Activated naive CD4-positive, alpha-beta T cell treated with anti-CD3 and anti-CD28 coated beads, Interleukin-2, amount 50 U/mL, for 72 hours (primary cell): Measurements from ENCODE around the gene DIS3L2. TPM values are rescaled to one million over a fixed set of nuclear protein-coding genes. Genes with fewer than 3 reads are reported as not detected.
"Not testable (repeated sequence)": the region's sequence is repeated elsewhere in the genome, so short reads cannot be mapped to it uniquely, and the experiment has no call there.

Experiments
- ATAC-seq, 2 donors: fragments of 150-1000 bp; cut with Tn5 transposase; 2 replicates each; pipeline ENCODE4 v1.10.0; 2021; ENCODE audit warnings: mild to moderate bottlenecking in 2 of 2, moderate library complexity in 2 of 2
- DNase-seq, 2 donors: peaks; one replicate each; pipeline ENCODE4 v3.0.0; 2021 to 2022; ENCODE audit warnings: low spot score in 2 of 2
- H3K27ac Mint-ChIP-seq, 2 donors: one replicate each; pipeline ENCODE4 v1.8.0; 2022; ENCODE audit warnings: mild to moderate bottlenecking in 2 of 2, mixed read lengths in 2 of 2
- H3K36me3 Mint-ChIP-seq, 2 donors: one replicate each; pipeline ENCODE4 v1.8.0; 2022; ENCODE audit warnings: mixed read lengths in 2 of 2
- H3K9me3 Mint-ChIP-seq, 2 donors: one replicate each; pipeline ENCODE4 v1.8.0; 2022; ENCODE audit warnings: mixed read lengths in 2 of 2
- total RNA-seq, 2 donors: library from RNA; stranded (reverse); gene quantifications; one replicate each; pipeline ENCODE4 v1.2.3, GENCODE V29; 2022

The DIS3L2 gene
- total RNA-seq, 2 donors from 2014 or later: 19.9 to 44.0 TPM

GRCh38 chr2:232138441-232138840 is 176.9 kb downstream of the DIS3L2 start:
- no peak overlapping the region for H3K27ac Mint-ChIP-seq
- no peaks in the 10 kb centered on the region for H3K9me3 Mint-ChIP-seq
- DNase-seq (no peak), ATAC-seq (no peak)
- no peaks in the 10 kb centered on the region for H3K36me3 Mint-ChIP-seq

- Mint-ChIP-seq H3K36me3 (no peaks in the 10 kb centered on the region), H3K27ac (no peak overlapping the region), H3K9me3 (no peaks in the 10 kb centered on the region)
- ATAC-seq (peak; percentile 40 to 59), DNase-seq (no peak)
Observed at GRCh38 chr2:232139171-232139594, 177.7 kb downstream of the DIS3L2 start.

- no peak for ATAC-seq
- Mint-ChIP-seq H3K36me3 (no peaks in the 10 kb centered on the region), H3K9me3 (no peaks in the 10 kb centered on the region), H3K27ac (no peak overlapping the region)
- DNase-seq: no peak
Observed at GRCh38 chr2:232139786-232140562, 178.5 kb downstream of the DIS3L2 start.

GRCh38 chr2:232141591-232141990 is 180.1 kb downstream of the DIS3L2 start:
- Mint-ChIP-seq H3K9me3 (no peaks in the 10 kb centered on the region), H3K36me3 (no peaks in the 10 kb centered on the region), H3K27ac (no peak overlapping the region)
- DNase-seq (no peak), ATAC-seq (no peak)

GRCh38 chr2:232142049-232142448 is 180.5 kb downstream of the DIS3L2 start:
- DNase-seq: peak in 1 of 2 donors; percentile 21
- peak; percentile 55 to 68 for ATAC-seq
- H3K9me3 Mint-ChIP-seq: no peaks in the 10 kb centered on the region
- H3K27ac Mint-ChIP-seq: no peak overlapping the region
- no peaks in the 10 kb centered on the region for H3K36me3 Mint-ChIP-seq

- DNase-seq (no peak), ATAC-seq (peak in 1 of 2 donors; percentile 13)
- Mint-ChIP-seq H3K9me3 (no peaks in the 10 kb centered on the region), H3K27ac (no peak overlapping the region), H3K36me3 (peaks cover 0 to 4% of the 10 kb centered on the region in 2 donors)
Observed at GRCh38 chr2:232142502-232142901, 181.0 kb downstream of the DIS3L2 start.

- Mint-ChIP-seq H3K36me3 (peaks cover 0 to 4% of the 10 kb centered on the region in 2 donors), H3K9me3 (no peaks in the 10 kb centered on the region), H3K27ac (peak overlapping the region in 1 of 2 donors; percentile 84)
- ATAC-seq (no peak), DNase-seq (no peak)
Observed at GRCh38 chr2:232146294-232146693, 184.8 kb downstream of the DIS3L2 start.

GRCh38 chr2:232147440-232148077 is 186.0 kb downstream of the DIS3L2 start:
- Mint-ChIP-seq H3K27ac (peak overlapping the region in 1 of 2 donors; percentile 75), H3K36me3 (peaks cover 0 to 4% of the 10 kb centered on the region in 2 donors), H3K9me3 (no peaks in the 10 kb centered on the region)
- DNase-seq: no peak
- ATAC-seq: no peak

GRCh38 chr2:232162187-232162586 is 200.7 kb downstream of the DIS3L2 start:
- Mint-ChIP-seq H3K36me3 (peaks cover 6 to 10% of the 10 kb centered on the region in 2 donors), H3K27ac (peak overlapping the region in 1 of 2 donors; percentile 57)
- no peak for DNase-seq

GRCh38 chr2:232170396-232170795 is 208.9 kb downstream of the DIS3L2 start:
- ATAC-seq: no peak
- H3K9me3 Mint-ChIP-seq: no peaks in the 10 kb centered on the region
- peaks cover 5 to 11% of the 10 kb centered on the region in 2 donors for H3K36me3 Mint-ChIP-seq
- no peak for DNase-seq
- H3K27ac Mint-ChIP-seq: no peak overlapping the region

More at GRCh38 chr2:232162187-232162586, 200.7 kb downstream of the DIS3L2 start:
- H3K9me3 Mint-ChIP-seq: no peaks in the 10 kb centered on the region
- no peak for ATAC-seq

- ATAC-seq (no peak), DNase-seq (no peak)
- peaks cover 11 to 17% of the 10 kb centered on the region in 2 donors for H3K36me3 Mint-ChIP-seq
- H3K27ac Mint-ChIP-seq: no peak overlapping the region
- peaks cover 0 to 4% of the 10 kb centered on the region in 2 donors for H3K9me3 Mint-ChIP-seq
Observed at GRCh38 chr2:232174662-232175061, 213.1 kb downstream of the DIS3L2 start.

GRCh38 chr2:232176587-232176986 is 215.1 kb downstream of the DIS3L2 start:
- not testable (repeated sequence) for H3K9me3 Mint-ChIP-seq, DNase-seq, ATAC-seq
- peaks cover 11 to 17% of the 10 kb centered on the region in 2 donors for H3K36me3 Mint-ChIP-seq
- peak overlapping the region in 1 of 2 donors; percentile 63 for H3K27ac Mint-ChIP-seq

- ATAC-seq (no peak), DNase-seq (no peak)
- Mint-ChIP-seq H3K36me3 (peaks cover 5 to 9% of the 10 kb centered on the region in 2 donors), H3K27ac (no peak overlapping the region), H3K9me3 (no peaks in the 10 kb centered on the region)
Observed at GRCh38 chr2:232183279-232183678, 221.8 kb downstream of the DIS3L2 start.

GRCh38 chr2:232184346-232184745 is 222.8 kb downstream of the DIS3L2 start:
- H3K36me3 Mint-ChIP-seq: peaks cover 5 to 9% of the 10 kb centered on the region in 2 donors
- H3K9me3 Mint-ChIP-seq: no peaks in the 10 kb centered on the region
- no peak for ATAC-seq
- no peak for DNase-seq
- H3K27ac Mint-ChIP-seq: no peak overlapping the region

- no peak for ATAC-seq
- DNase-seq: no peak
- Mint-ChIP-seq H3K36me3 (peaks cover 18 to 22% of the 10 kb centered on the region in 2 donors), H3K9me3 (peaks cover 5 to 9% of the 10 kb centered on the region in 2 donors), H3K27ac (no peak overlapping the region)
Observed at GRCh38 chr2:232190796-232191195, 229.3 kb downstream of the DIS3L2 start.

GRCh38 chr2:232195487-232195886 is 234.0 kb downstream of the DIS3L2 start:
- no peak for DNase-seq
- H3K36me3 Mint-ChIP-seq: peaks cover 17 to 18% of the 10 kb centered on the region in 2 donors
- no peak for ATAC-seq
- H3K27ac Mint-ChIP-seq: no peak overlapping the region
- peaks cover 5 to 7% of the 10 kb centered on the region in 2 donors for H3K9me3 Mint-ChIP-seq

GRCh38 chr2:232196802-232197201 is 235.3 kb downstream of the DIS3L2 start:
- peaks cover 5% of the 10 kb centered on the region in 2 donors for H3K9me3 Mint-ChIP-seq
- peaks cover 13 to 18% of the 10 kb centered on the region in 2 donors for H3K36me3 Mint-ChIP-seq
- no peak overlapping the region for H3K27ac Mint-ChIP-seq
- DNase-seq (no peak), ATAC-seq (no peak)
